Upper lobe of left lung (tissue), 4 donors: ENCODE measurements around the gene GINS1.

ENCODE experiments used
- CTCF ChIP-seq, 6 experiments: fragments of 450-650 bp in 4 of 6; fragments of 200-600 bp in 2 of 6; sonication (generic) in 2 of 6; IDR thresholded peaks; one replicate each; pipeline ENCODE4 v1.5.1; 2016 to 2019; ENCODE audit warnings: antibody characterized with exemption in 6 of 6
- EP300 ChIP-seq, 4 donors: sonication (generic); formaldehyde crosslinking; IDR thresholded peaks; one replicate each; pipeline ENCODE4 v1.5.1; 2017; ENCODE audit warnings: antibody characterized with exemption in 4 of 4, control low read depth in 2 of 4
- POLR2A ChIP-seq, 4 donors: fragments of 450-650 bp; IDR thresholded peaks; one replicate each; pipeline ENCODE4 v1.5.1; 2016 to 2017; ENCODE audit warnings: antibody characterized with exemption in 4 of 4, mild to moderate bottlenecking in 2 of 4
- POLR2AphosphoS5 ChIP-seq, 2 donors: sonication (generic); formaldehyde crosslinking; IDR thresholded peaks; one replicate each; pipeline ENCODE4 v1.5.1; 2017; ENCODE audit warnings: antibody characterized with exemption in 2 of 2

DNA sequence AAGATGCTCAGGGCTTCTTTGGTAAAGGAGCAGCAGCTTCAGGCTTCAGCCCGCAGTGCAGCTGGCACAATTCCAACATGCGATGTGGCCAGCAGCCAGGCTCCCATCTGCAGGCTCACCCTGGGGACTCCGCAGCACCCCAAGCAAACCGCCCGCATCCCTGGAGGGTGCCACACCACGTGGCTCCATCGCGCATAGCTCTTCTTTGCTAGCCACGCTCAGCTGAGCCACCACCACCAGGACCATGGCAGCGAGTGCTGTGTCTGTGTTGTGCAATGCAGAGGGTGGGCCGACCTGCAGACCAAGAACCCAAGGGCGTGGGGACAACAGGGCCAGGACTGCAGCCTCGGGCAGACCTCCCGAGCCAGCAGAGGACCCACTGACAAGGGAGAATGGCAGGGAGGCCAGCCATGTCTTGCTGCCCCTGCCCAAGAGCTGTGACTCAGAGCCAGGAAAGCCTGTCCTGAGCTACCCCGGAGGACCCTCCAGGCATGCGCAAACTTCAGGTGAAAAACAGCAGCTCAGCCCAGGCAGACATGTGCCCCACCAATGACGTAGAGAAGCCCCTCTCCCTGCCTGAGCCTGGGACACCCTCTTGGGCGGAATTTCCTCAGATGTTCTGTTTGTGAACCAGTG lies 87.8 kb downstream of the GINS1 start:
- TF ChIP-seq POLR2AphosphoS5 (IDR thresholded peaks at IDR 0.05) (no peak), POLR2A (IDR thresholded peaks at IDR 0.05) (no peak), CTCF (IDR thresholded peaks at IDR 0.05) (no peak), EP300 (IDR thresholded peaks at IDR 0.05) (no peak)
